ENCODE data around the gene IL17RD. TPM values are rescaled to one million over a fixed set of nuclear protein-coding genes. Genes with fewer than 3 reads are reported as not detected.

The IL17RD gene
- total RNA-seq, 4 donors from 2014 or later, result 0.98 to 5.8 (median 3.4) TPM

- no peak for TF ChIP-seq CTCF (IDR thresholded peaks at IDR 0.05; ENCODE audit: low read depth)
Measured at GRCh38 chr3:57041674-57042073, 123.5 kb downstream of the IL17RD start.

Other genes with a start within 250 kb of the IL17RD start
- gene SPATA12, start 104.7 kb downstream of the IL17RD start, total RNA-seq, result under 1 TPM in 1 of 4 donors, not detected in 3; 0.51 TPM
- gene HESX1, start 34.6 kb upstream of the IL17RD start, total RNA-seq, result 1 to 10 TPM in 2 of 4 donors, not detected in 2; 1.4 to 4.3 TPM
- gene APPL1, start 62.4 kb upstream of the IL17RD start, total RNA-seq, result 10 to 100 TPM; 35.2 to 50.5 (median 47.5) TPM
- gene ASB14, start 127.3 kb upstream of the IL17RD start, total RNA-seq, result not detected

All from subcutaneous adipose tissue (tissue), 4 donors.